Measurements from ENCODE around the gene UBE3A.

DNA sequence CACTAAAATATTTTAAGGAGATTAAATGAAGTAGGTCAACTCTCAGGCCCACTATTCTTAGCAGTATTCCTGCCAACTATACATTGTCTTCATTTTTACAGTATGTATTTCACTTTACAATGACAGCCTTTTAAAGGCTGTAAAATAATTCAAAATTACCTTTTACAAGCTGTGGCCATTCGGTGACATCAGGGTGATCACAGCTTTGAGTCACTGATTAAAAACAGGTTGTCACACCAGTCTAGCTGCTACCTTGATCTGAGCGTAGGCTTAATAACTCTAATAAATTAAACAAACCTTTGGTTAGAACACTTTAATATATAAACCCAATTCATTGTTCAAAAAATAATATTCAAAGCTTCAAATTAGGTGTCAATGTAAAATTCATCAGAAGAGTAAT, 29.9 kb downstream of the UBE3A start:
- TF ChIP-seq, protein P1, sequence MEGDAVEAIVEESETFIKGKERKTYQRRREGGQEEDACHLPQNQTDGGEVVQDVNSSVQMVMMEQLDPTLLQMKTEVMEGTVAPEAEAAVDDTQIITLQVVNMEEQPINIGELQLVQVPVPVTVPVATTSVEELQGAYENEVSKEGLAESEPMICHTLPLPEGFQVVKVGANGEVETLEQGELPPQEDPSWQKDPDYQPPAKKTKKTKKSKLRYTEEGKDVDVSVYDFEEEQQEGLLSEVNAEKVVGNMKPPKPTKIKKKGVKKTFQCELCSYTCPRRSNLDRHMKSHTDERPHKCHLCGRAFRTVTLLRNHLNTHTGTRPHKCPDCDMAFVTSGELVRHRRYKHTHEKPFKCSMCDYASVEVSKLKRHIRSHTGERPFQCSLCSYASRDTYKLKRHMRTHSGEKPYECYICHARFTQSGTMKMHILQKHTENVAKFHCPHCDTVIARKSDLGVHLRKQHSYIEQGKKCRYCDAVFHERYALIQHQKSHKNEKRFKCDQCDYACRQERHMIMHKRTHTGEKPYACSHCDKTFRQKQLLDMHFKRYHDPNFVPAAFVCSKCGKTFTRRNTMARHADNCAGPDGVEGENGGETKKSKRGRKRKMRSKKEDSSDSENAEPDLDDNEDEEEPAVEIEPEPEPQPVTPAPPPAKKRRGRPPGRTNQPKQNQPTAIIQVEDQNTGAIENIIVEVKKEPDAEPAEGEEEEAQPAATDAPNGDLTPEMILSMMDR (IDR thresholded peaks at IDR 0.05): no peak
- no peak for TF ChIP-seq POLR2A (IDR thresholded peaks at IDR 0.05)
- TF ChIP-seq POLR2AphosphoS5 (IDR thresholded peaks at IDR 0.05): no peak
